Nephron progenitor cell (in vitro differentiated cells): ENCODE measurements around the gene TXNL4A.
A peak's percentile ranks its signal among the peaks of the same experiment; 100 is the strongest.

ENCODE experiments used
- DNase-seq: peaks from one replicate; pipeline ENCODE4 v3.0.0; 2021
- H3K27ac Mint-ChIP-seq: 2 replicates; pipeline ENCODE4 v1.8.0; 2021; ENCODE audit warnings: mild to moderate bottlenecking, moderate library complexity, mixed read lengths
- H3K27me3 Mint-ChIP-seq: 2 replicates; pipeline ENCODE4 v1.8.0; 2021; ENCODE audit warnings: mild to moderate bottlenecking, low read depth, mixed read lengths; ENCODE audit not compliant: poor library complexity
- H3K36me3 Mint-ChIP-seq: 2 replicates; pipeline ENCODE4 v1.8.0; 2021; ENCODE audit warnings: low read depth, mixed read lengths
- H3K4me1 Mint-ChIP-seq: 2 replicates; pipeline ENCODE4 v1.8.0; 2021; ENCODE audit warnings: mixed read lengths
- H3K4me3 Mint-ChIP-seq: 2 replicates; pipeline ENCODE4 v1.8.0; 2021; ENCODE audit warnings: mild to moderate bottlenecking, moderate library complexity, mixed read lengths
- H3K9me3 Mint-ChIP-seq: 2 replicates; pipeline ENCODE4 v1.8.0; 2021; ENCODE audit warnings: mild to moderate bottlenecking, moderate library complexity, mixed read lengths
- CTCF ChIP-seq: fragments of 200-600 bp; sonication (generic); IDR thresholded peaks from 2 replicates; pipeline ENCODE4 v1.5.0; 2021; ENCODE audit warnings: antibody characterized with exemption

TXNL4A gene

GRCh38 chr18:79928563-79928960 lies 59.8 kb downstream of the TXNL4A start:
- H3K27ac Mint-ChIP-seq, result no peak overlapping the region
- TF ChIP-seq CTCF, result no peak
- peaks cover 11% of the 10 kb centered on the region for H3K4me1 Mint-ChIP-seq
- peaks cover 67% of the 10 kb centered on the region for H3K9me3 Mint-ChIP-seq
- H3K27me3 Mint-ChIP-seq, result no peaks in the 10 kb centered on the region
- H3K4me3 Mint-ChIP-seq, result no peak overlapping the region
- peaks cover 97% of the 10 kb centered on the region for H3K36me3 Mint-ChIP-seq
- no peak for DNase-seq

- H3K4me3 Mint-ChIP-seq, result no peak overlapping the region
- H3K27me3 Mint-ChIP-seq, result no peaks in the 10 kb centered on the region
- H3K36me3 Mint-ChIP-seq, result peaks cover 96% of the 10 kb centered on the region
- H3K4me1 Mint-ChIP-seq, result peaks cover 11% of the 10 kb centered on the region
- H3K27ac Mint-ChIP-seq, result no peak overlapping the region
- TF ChIP-seq CTCF, result no peak
- DNase-seq, result no peak
- H3K9me3 Mint-ChIP-seq, result peaks cover 66% of the 10 kb centered on the region
Observed at GRCh38 chr18:79927607-79928562, 60.5 kb downstream of the TXNL4A start.

- Mint-ChIP-seq H3K9me3 (peaks cover 62% of the 10 kb centered on the region), H3K4me1 (peaks cover 11% of the 10 kb centered on the region), H3K4me3 (no peak overlapping the region), H3K27ac (peak overlapping the region; percentile 64), H3K36me3 (peaks cover 93% of the 10 kb centered on the region), H3K27me3 (no peaks in the 10 kb centered on the region)
- no peak for DNase-seq
- no peak for TF ChIP-seq CTCF
Observed at GRCh38 chr18:79926715-79927606, 61.4 kb downstream of the TXNL4A start.

- Mint-ChIP-seq H3K4me1 (peaks cover 11% of the 10 kb centered on the region), H3K27me3 (no peaks in the 10 kb centered on the region), H3K36me3 (peaks cover 92% of the 10 kb centered on the region), H3K4me3 (no peak overlapping the region), H3K9me3 (peaks cover 61% of the 10 kb centered on the region), H3K27ac (no peak overlapping the region)
- no peak for DNase-seq
- TF ChIP-seq CTCF, result no peak
Observed at GRCh38 chr18:79926306-79926705, 62.1 kb downstream of the TXNL4A start.

GRCh38 chr18:79924814-79925731 lies 63.3 kb downstream of the TXNL4A start:
- Mint-ChIP-seq H3K4me3 (no peak overlapping the region), H3K4me1 (peaks cover 11% of the 10 kb centered on the region), H3K27ac (peak overlapping the region; percentile 95), H3K9me3 (peaks cover 49% of the 10 kb centered on the region), H3K27me3 (no peaks in the 10 kb centered on the region), H3K36me3 (peaks cover 80% of the 10 kb centered on the region)
- DNase-seq, result no peak
- TF ChIP-seq CTCF, result no peak
